Globus pallidus (tissue), 1 donor: Measurements from ENCODE around the gene DOLPP1.
"Not testable (repeated sequence)": the region's sequence is repeated elsewhere in the genome, so short reads cannot be mapped to it uniquely, and the experiment has no call there.

ENCODE experiments used
- DNase-seq: peaks from one replicate; pipeline ENCODE4 v3.0.0-alpha.2; 2015; ENCODE audit warnings: low spot score

Gene DOLPP1

DNA sequence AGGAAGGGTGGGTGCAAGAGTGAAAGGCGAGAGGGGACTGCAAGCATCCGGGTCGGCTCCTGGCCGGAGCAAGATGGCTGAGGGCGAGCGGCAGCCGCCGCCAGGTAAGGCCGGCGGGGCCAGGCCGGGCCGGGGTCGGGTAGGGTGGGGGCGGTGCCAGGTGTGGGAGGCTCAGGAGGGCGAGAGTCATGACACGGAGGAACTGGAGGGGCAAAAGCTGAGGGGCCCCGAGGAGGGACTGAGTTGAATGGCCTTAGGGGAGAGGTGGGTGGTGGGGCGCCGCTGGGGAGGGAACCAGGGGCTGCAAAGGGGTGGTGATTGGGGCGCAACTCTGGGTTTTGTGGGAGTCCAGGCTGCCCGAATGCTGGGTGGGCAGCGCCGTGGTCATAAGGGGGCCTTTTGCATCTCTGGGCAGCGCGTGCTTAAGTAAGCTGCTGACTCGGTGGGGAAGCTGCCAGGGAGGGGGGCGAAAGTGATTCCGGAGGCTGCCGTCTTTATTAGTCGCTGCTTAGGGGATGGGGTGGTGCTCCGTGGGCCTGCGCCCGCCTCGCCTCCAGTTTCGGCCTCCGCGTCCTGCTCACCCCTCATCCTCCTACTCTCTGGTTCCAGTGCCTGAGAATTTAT is 30.7 kb downstream of the DOLPP1 start:
- peak; percentile 45 for DNase-seq

DNA sequence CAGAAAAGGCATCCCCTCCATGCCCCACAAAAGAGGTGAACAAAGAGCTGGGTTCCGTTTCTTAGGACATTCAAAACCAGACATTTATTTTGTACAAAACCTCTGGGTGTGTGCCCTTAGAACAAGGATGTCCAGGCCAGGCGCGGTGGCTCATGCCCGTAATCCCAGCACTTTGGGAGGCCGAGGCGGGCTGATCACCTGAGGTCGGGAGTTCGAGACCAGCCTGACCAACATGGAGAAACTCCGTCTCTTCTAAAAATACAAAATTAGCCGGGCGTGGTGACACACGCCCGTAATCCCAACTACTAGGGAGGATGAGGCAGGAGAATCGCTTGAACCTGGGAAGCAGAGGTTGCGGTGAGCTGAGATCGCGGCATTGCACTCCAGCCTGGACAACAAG is 31.6 kb downstream of the DOLPP1 start:
- not testable (repeated sequence) for DNase-seq

DNA sequence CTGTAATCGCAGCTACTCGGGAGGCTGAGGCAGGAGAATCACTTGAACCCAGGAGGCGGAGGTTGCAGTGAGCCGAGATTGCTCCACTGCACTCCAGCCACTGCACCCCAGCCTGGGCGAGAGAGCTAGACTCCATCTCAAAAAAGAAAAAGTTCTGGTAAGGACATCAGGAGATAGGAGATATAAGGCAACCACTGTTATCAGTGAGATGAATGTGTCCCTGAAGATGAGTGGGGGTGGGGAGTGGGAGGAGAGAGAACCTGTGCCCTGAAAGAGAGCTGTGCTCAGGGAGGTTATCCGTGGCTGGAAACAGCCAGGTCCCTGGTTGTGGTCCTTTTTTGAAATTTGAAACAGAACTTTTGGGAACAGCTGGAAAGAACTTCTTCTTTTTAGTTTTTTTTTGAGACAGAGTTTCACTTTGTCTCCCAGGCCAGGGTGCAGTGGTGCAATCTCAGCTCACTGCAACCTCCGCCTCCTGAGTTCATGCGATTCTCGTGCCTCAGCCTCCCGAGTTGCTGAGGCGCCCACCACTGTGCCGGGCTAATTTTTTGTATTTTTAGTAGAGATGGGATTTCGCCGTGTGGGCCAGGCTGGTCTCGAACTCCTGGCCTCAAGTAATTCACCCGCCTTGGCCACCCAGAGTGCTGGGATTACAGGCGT is 32.9 kb downstream of the DOLPP1 start:
- no peak for DNase-seq

DNA sequence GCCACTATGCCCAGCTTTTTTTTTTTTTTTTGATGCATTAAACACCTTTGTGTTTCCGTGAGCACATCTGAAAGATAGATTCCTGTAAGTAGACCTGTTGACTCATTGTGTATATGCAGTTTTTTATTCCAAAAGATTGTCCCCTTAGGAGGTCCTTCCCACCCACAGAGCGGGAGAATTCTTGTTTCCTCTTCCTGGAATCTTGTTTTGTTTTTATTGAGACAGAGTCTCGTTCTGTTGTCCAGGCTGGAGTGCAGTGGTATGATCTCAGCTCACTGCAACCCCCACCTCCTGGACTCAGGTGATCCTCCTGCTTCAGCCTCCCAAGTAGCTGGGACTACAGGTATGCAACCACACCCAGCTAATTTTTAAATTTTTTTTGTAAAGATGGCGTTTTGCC is 37.9 kb downstream of the DOLPP1 start:
- DNase-seq = no peak

DNA sequence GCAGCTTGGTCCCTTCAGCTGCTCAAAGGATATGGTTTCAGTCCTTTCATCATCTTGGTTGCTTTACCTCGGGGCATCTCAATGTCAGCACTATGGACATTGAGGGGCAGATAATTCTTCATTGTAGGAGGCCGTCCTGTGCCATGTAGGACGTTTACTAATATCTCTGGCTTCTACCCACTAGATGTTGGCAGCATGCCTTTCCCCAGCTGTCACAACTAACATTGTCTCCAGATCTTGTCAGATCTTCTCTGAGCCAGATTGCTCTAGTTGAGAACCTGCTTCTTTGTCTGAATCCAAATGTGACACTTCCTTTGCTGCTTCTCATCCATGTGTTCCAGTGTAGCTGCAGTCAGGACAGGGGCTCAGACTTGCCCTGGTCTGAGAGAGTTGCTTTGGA is 40.6 kb downstream of the DOLPP1 start:
- peak; percentile 77 for DNase-seq

DNA sequence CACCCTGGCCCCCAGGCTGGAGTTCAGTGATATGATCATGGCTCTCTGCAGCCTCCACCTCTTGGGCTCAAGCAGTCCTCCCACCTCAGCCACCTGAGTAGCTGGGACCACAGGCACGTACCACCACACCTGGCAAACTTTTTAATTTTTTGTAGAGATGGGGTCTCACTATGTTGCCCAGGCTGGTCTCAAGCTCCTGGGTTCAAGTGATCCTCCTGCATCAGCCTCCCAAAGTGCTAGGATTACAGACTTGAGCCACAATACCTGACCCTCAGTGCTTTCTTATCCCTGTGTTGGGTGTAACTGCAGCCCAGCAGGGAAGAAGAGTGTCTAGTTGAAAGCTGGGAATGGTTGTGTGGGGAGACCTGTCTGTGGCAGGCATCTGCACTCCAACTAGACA is 41.2 kb downstream of the DOLPP1 start:
- DNase-seq = no peak

DNA sequence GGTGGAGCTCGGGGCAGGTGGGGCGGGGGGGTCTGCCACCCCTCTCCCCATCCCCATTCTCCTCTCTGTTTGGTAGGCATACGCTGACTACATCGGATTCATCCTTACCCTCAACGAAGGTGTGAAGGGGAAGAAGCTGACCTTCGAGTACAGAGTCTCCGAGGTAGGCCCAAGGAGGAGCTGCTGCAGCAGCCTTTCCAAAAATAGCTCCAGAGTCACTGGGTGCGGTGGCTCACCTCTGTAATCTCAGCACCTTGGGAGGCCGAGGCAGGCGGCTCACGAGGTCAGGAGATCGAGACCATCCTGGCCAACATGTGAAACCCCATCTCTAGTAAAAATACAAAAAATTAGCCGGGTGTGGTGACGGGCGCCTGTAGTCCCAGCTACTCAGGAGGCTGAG is 42.1 kb downstream of the DOLPP1 start:
- not testable (repeated sequence) for DNase-seq

DNA sequence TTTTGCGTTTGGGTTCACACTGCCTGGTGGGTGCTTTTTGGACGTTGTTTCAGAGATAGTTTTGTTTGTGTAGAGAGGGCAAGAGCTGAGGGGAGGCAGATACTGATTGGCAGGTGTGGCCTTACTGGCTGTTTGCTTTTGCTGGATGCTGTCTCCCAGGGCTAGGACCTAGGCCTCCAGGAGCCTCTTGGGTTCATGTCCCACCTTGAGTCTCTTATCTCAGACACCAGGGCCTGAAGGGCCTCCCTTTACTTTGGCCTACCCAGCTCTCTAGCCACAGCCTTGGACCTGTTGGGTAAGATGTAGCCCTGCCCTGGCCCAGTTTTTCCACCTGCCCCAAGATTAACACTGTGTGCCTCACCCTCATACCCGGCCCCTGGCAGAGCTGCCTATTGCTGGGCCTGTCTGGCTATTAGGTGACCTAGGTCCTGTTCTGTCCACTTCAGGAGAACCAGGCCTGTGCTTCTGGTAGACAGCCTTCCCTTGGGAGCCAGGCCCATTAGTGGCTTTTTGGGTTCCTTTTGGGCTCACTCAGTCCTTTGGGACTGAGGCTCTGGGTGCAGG is 43.7 kb downstream of the DOLPP1 start:
- no peak for DNase-seq

DNA sequence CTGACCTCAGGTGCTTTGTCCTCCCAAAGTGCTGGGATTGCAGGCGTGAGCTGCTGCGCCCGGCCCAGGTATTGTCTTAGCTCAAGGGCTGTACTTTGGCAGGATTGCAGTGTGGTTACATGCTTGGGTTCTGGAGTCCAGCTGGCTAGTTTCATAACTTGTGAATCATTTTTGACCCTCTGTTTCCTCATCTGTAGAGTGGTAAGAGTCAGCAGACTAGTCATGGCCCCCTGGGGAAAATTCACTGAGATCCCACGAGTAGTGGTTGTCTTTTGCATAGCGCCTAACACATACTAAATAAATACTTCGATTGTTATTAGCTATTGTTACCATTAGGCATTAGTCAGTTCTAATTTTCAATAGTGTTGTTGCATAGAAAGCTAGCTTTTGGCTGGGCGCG is 44.6 kb downstream of the DOLPP1 start:
- DNase-seq = no peak

DNA sequence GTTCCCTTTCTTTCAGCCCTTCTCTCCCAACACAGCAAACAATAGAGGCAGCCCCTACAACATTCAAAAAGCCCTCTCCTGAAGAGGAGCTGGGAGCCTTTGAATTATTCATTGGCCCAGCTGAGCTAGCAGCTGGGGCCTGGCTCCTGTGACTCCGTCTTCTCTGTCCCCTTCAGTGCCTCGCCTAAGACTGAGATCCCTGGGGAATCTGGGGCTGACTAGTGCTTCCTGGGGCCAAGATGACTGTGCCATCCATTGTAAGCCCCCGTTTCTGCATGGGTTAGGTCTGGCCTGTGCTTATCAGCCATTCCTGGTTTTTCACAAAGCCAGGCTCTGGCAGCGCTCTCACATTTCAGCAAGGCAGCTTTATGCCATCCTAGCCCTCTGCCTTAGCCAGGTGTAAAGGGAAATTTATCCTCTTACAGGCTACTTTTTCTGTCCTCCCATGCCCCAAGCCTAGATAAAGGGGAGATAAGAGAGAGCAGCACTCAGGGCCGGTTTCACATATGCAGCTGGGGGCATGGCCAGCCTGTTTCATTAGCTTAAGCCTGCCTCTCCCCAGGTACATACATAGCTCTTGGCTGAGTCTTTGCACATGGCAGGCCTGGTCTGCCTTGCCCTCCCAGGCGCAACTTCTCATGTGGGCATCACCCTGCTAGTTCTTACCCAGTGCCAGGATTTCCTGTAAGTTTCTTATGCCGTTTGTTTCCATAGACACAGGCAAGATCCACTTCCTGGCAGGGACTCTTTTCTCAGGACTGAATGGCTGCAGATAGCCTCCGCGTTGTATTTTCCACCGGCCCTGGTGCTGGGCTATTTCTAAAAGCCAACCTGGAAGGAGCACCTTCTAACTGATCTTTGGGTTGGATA is 46.1 kb downstream of the DOLPP1 start:
- peak; percentile 72 for DNase-seq

DNA sequence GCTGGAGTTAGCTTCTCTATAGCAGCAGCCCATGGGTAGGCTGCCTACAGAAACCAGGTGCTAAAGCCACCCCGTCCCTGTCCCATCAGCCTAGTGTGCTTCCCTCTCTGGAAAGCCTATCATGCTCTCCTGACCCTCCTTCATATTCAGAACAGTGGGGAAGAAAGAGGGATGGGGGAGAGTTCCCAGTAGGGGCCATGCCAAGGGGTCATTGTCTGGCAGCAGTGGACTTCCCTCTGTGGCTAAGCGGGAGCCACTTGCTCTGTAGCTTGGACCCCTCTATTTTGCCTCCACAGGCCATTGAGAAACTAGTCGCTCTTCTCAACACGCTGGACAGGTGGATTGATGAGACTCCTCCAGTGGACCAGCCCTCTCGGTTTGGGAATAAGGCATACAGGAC is 47.8 kb downstream of the DOLPP1 start:
- DNase-seq = no peak

DNA sequence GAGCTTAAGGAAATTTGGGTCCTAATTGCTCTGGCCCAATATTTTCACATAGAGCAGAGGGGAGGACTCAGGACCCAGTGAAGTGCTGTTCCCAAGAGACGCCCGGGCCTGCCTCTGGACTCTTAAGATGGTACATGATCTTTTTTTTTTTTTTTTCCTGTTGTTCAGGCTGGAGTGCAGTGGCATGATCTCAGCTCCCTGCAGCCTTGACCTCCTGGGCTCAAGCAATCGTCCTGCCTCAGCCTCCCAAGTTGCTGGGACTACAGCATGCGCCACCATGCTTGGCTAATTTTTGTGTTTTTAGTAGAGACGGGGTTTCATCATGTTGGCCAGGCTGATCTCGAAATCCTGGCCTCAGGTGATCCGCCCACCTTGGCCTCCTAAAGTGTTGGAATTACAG is 49.4 kb downstream of the DOLPP1 start:
- DNase-seq = not testable (repeated sequence)

DNA sequence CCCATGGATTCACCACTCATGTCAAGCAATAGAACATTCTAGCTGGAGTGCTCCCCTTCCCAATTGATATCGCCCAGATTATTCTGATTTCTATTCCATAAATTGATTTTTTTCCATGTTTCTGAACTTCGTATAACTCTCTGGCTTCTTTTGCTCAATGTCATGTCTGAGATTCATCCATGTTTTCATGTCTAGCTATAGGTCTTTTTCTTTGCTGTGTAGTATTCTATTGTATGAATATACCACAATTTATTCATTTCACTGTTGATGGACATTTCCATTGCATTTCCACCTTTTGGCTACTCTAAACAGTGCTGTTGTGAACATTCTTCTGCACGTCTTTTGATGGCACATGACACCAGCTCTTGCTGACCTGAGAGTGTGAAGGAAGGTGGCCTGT is 49.9 kb downstream of the DOLPP1 start:
- DNase-seq = no peak

DNA sequence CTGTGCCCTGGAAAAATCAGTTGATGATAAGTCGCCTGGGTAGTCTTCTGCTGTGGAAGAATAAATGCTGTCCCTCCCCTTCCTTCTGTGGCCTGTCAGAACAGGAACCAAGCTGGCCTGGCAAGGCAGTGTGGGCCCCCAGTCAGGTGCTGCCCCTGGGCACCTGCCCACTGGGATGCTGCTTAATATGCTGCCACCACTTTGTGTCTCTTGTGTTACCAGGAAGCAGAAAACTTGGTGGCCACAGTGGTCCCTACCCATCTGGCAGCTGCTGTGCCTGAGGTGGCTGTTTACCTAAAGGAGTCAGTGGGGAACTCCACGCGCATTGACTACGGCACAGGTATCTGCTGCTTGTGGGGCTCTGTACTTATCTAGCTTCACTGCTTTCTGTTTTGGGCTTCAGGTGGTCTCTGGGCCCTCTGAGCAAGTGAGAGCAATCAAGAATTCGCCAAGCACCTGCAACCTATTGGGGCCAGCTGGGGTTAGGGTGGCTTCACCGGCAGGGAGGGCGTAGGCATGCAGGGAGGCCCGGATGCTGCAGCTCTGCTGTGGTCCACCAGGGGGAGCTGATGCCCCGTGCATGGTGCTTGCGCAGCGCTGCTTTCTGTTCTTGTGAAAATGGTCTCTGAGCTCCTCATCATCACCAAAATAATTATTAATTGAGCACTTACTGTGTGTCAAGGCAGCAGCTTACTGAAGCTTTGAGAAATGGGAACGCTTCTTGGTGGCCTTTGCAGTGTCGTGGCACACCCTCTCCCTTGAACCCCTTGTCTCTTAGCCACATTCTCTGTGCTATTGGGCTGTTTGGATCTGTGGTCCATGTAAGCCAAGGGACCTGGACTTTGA is 50.6 kb downstream of the DOLPP1 start:
- DNase-seq = no peak

DNA sequence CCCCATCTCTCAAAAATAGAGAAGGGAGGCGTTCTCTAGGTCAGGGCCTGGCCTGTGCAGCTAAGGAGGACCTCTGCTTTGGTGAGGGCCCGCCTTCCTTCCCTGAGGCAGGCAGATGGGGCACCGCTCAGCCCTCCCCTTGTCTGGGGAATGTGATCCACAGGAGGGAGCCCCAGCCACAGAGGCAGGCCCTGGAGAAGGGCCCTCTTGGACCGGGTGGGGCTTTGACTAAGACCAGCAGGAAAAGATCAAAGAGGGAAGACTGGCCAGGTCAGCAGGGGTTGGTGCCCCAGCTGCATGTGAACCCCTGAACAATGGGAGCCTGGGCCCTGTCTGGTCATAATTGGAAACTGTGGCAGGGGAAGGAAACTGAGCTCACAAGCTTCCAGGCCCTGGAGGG is 52.2 kb downstream of the DOLPP1 start:
- no peak for DNase-seq

DNA sequence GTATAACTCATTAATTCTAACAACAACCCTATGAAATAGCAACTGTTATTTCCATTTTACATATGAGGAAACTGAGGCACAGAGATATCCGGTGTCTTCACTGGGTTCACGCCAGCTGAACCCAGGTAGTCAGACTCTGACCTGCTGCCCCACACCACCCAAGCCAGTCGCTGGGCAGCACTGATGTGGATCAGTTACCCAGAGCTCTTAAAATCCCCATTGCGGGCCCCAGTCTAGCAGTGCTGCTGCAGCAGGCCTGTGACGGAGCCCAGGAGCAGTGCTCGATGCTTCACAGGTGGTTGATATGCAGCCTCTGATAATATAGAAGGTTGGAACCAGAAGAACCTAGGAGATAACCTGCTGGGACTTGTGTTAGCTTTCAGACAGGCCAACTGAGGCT is 54.6 kb downstream of the DOLPP1 start:
- no peak for DNase-seq

DNA sequence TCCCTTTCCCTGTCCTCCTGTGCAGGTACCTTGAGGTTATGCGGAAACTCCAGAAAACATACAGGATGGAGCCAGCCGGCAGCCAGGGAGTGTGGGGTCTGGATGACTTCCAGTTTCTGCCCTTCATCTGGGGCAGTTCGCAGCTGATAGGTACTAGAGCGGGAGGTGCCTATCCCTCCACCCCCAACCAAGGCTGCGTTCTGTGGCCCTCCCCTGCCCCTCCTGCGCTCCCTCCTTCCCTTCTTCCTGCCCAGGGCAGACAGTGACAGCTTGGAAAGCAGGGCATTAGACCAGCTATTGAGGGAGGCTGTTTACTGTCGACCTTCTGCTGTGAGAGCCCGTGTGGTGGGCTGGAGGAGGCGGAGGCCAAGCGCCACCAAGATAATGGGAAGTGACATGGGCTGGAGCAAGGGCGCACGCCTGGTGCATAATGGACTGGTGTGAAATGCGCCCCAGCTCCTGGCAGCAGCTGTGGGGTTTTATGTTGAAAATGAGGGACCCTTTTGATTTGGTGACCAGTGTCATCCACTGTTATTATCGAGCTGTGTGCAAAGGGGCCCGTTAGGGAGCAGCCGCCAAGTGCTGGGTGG is 55.6 kb downstream of the DOLPP1 start:
- DNase-seq = no peak

DNA sequence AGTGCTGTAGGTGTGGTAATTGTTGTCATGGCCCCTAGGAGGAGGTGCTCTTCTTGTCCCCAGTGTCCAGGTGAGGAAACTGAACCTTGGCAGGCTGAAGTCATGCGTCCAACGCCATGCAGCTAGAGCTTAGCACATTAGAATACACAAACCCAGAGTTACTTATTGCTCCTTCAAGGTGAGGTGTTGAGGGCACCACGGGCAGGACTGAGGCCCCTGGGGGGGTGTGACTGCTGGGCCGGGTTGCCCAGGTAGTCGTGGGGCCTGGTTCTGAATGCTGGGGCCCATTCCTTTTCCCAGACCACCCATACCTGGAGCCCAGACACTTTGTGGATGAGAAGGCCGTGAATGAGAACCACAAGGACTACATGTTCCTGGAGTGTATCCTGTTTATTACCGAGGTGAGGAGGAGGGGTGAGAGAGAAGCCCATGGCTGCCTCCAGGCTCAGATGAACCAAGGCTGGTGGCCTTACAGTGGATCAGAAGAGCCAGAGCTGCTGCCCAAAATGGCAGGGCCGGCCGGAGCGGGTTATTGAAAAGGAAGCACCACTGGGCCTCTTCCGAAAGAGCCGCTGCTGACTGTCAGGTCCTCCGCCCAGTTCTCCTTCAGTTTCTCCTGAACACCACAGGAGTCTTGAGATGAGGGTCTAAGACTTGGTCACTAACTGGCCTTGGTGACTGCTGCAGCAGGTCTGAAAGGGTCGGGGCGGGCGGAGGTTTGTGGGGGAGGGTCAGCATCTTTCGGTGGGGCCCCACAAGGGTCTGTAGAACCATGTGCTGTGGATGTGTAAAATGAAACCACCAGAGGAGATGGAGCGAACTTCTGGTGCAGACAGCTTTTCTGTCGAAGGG is 56.6 kb downstream of the DOLPP1 start:
- DNase-seq = no peak

DNA sequence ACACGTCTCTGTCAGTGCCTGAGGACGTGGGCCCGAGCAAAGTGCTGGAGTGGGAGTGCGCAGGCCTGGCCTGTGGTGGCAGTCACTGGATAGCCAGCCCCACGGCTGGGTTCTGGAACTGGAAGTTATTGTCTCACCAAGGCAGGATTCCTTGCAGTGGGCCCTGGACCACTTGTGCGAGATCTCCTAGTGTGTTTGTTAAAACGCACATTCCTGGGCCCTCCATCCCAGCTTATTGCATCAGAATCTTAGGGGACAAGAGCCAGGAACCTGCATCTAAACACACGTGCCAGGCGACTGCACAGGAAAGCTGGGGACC is 57.2 kb downstream of the DOLPP1 start:
- no peak for DNase-seq

DNA sequence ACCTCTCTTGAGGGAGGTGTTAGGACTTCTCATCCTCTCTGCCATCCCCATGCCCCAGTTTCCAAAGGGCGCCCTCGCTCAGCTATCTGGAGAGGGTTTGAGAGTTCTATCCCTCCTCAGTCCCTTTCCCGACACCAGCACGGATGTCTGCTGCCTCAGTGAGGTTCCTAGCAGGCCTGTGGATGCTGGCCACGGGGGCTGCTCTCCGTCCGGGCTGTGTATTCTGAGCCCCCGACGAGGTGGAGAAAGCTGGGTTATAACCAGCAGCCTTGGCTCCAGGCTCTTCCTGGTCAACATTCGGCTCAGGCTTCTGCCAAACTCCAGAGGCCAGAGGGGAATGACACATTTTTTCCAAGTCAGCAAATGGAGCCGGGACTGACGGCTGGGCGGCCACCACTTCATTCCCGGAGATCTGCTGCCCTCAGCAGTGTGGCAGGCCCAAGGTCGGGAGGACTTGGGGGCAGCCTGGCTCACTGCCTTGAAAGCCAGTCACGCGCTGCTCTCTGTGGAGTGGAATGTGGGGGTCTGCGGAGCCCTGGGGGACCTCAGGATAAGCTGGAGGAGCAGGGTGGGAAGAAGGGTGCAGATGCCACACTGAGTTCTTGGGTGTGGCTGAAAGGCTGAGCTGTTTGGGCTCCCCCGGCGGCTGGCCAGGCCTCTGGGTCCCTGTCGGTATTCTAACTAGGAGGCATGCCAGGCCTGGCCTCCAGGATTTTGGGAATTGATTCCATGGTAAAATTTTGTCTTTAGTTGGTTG is 57.7 kb downstream of the DOLPP1 start:
- DNase-seq = no peak
